ENCODE measurements around the gene LARP4. TPM values are rescaled to one million over a fixed set of nuclear protein-coding genes. Genes with fewer than 3 reads are reported as not detected.
A peak's percentile ranks its signal among the peaks of the same experiment; 100 is the strongest.

The LARP4 gene
- total RNA-seq, 1 experiment from 2014 or later = 40.3 TPM

GRCh38 chr12:50390316-50390741, 10.4 kb upstream of the LARP4 start:
- H3K4me2 ChIP-seq (ENCODE audit: low read depth, low read length, poor library complexity, severe bottlenecking) = no peak overlapping the region

DNA sequence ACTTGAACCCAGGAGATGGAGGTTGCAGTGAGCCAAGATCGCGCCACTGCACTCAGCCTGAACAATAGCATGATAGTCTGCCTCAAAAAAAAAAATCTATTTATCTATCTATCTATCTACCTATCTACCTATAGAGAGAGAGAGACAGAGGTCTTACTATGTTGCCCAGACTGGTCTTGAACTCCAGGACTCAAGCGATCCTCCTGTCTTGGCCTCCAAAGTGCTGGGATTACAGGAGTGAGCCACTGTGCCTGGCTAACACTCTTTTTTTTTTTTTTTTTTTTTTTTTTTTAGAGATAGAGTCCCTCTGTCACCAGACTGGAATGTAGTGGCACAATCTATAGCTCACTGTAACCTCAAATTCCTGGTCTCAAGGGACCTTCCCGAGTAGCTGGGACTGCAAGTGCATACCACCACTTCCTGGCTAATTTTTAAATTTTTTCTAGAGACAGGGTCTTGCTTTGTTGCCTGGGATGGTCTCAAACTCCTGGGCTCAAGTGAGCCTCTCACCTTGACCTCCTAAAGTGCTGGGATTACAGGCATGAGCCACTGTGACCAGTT, 6.1 kb upstream of the LARP4 start:
- H3K79me2 ChIP-seq (ENCODE audit: low read length) = no peaks in the 10 kb centered on the region
- no peaks in the 10 kb centered on the region for H3K27me3 ChIP-seq (ENCODE audit: low read length)
- no peak overlapping the region for H3K27ac ChIP-seq (ENCODE audit: low read length)
- no peak overlapping the region for H2AFZ ChIP-seq (ENCODE audit: low read length)
- no peak overlapping the region for H3K4me2 ChIP-seq (ENCODE audit: low read depth, low read length, poor library complexity, severe bottlenecking)
- H3K9ac ChIP-seq (ENCODE audit: low read length) = no peak overlapping the region
- no peak for DNase-seq
- no peaks in the 10 kb centered on the region for H3K36me3 ChIP-seq (ENCODE audit: insufficient read depth, low read length)
- no peaks in the 10 kb centered on the region for H3K9me3 ChIP-seq (ENCODE audit: low read length)
- H4K20me1 ChIP-seq (ENCODE audit: insufficient read depth, low read depth, low read length) = no peaks in the 10 kb centered on the region
- H3K9me2 ChIP-seq (replicated peaks; ENCODE audit: insufficient read depth, low read length) = no peaks in the 10 kb centered on the region
- H3K4me3 ChIP-seq (ENCODE audit: low read length) = no peak overlapping the region
- no peaks in the 10 kb centered on the region for H3K4me1 ChIP-seq (ENCODE audit: low read length)

More at GRCh38 chr12:50390316-50390741, 10.4 kb upstream of the LARP4 start:
- H3K27me3 ChIP-seq (ENCODE audit: low read length) = no peaks in the 10 kb centered on the region
- H4K20me1 ChIP-seq (ENCODE audit: insufficient read depth, low read depth, low read length) = no peaks in the 10 kb centered on the region
- H2AFZ ChIP-seq (ENCODE audit: low read length) = no peak overlapping the region
- H3K9ac ChIP-seq (ENCODE audit: low read length) = no peak overlapping the region
- no peaks in the 10 kb centered on the region for H3K36me3 ChIP-seq (ENCODE audit: insufficient read depth, low read length)
- no peak overlapping the region for H3K4me3 ChIP-seq (ENCODE audit: low read length)
- H3K79me2 ChIP-seq (ENCODE audit: low read length) = no peaks in the 10 kb centered on the region
- H3K9me3 ChIP-seq (ENCODE audit: low read length) = no peaks in the 10 kb centered on the region
- DNase-seq = no peak
- H3K27ac ChIP-seq (ENCODE audit: low read length) = no peak overlapping the region
- H3K9me2 ChIP-seq (replicated peaks; ENCODE audit: insufficient read depth, low read length) = no peaks in the 10 kb centered on the region
- peaks cover 9% of the 10 kb centered on the region for H3K4me1 ChIP-seq (ENCODE audit: low read length)

DNA sequence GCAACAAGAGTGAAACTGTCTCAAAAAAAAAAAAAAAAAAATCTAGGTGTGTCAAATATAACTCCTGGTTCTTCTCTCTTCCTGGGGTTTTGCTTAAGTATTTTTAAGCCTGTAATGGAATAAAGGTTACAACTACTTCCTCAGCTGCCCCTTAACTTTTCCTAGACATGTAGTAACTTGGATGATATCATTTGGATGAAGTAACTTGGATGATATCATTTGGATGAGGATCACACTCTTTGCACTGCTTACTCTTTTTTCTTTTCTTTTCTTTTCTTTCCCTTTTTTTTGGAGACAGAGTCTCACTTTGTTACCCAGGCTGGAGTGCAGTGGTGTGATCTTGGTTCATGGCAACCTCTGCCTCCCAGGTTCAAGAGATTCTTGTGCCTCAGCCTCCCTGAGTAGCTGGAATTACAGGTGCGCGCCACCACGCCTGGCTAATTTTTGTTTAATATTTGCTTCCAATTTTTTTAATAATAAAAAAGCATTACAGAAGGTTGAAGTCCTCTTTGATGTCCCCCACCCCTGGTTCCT, 3.5 kb upstream of the LARP4 start:
- H3K27ac ChIP-seq (ENCODE audit: low read length) = no peak overlapping the region
- no peak overlapping the region for H2AFZ ChIP-seq (ENCODE audit: low read length)
- H3K4me3 ChIP-seq (ENCODE audit: low read length) = no peak overlapping the region
- H3K4me1 ChIP-seq (ENCODE audit: low read length) = peaks cover 6% of the 10 kb centered on the region; the same call in 1 of the 2 replicates
- H4K20me1 ChIP-seq (ENCODE audit: insufficient read depth, low read depth, low read length) = peaks cover 4% of the 10 kb centered on the region; the same call in 1 of the 2 replicates
- no peak overlapping the region for H3K9ac ChIP-seq (ENCODE audit: low read length)
- H3K36me3 ChIP-seq (ENCODE audit: insufficient read depth, low read length) = no peaks in the 10 kb centered on the region
- H3K9me3 ChIP-seq (ENCODE audit: low read length) = no peaks in the 10 kb centered on the region
- peaks cover 14% of the 10 kb centered on the region for H3K79me2 ChIP-seq (ENCODE audit: low read length)
- H3K27me3 ChIP-seq (ENCODE audit: low read length) = no peaks in the 10 kb centered on the region
- H3K4me2 ChIP-seq (ENCODE audit: low read depth, low read length, poor library complexity, severe bottlenecking) = no peak overlapping the region
- DNase-seq = peak; percentile 32
- no peaks in the 10 kb centered on the region for H3K9me2 ChIP-seq (replicated peaks; ENCODE audit: insufficient read depth, low read length)

GRCh38 chr12:50398931-50399330, 1.8 kb upstream of the LARP4 start:
- Histone ChIP-seq H3K4me3 (ENCODE audit: low read length) (no peak overlapping the region), H3K4me2 (ENCODE audit: low read depth, low read length, poor library complexity, severe bottlenecking) (no peak overlapping the region), H3K4me1 (ENCODE audit: low read length) (peaks cover 21% of the 10 kb centered on the region), H3K9me3 (ENCODE audit: low read length) (no peaks in the 10 kb centered on the region), H2AFZ (ENCODE audit: low read length) (peak overlapping the region; percentile 76; the same call in 1 of the 2 replicates), H3K27me3 (ENCODE audit: low read length) (no peaks in the 10 kb centered on the region), H3K27ac (ENCODE audit: low read length) (no peak overlapping the region), H3K9ac (ENCODE audit: low read length) (no peak overlapping the region), H3K9me2 (replicated peaks; ENCODE audit: insufficient read depth, low read length) (no peaks in the 10 kb centered on the region), H4K20me1 (ENCODE audit: insufficient read depth, low read depth, low read length) (peaks cover 18% of the 10 kb centered on the region; the same call in 1 of the 2 replicates), H3K36me3 (ENCODE audit: insufficient read depth, low read length) (no peaks in the 10 kb centered on the region), H3K79me2 (ENCODE audit: low read length) (peaks cover 31% of the 10 kb centered on the region)
- peak; percentile 9 for DNase-seq

GRCh38 chr12:50400104-50400637, 514 bp upstream of the LARP4 start:
- Histone ChIP-seq H3K27ac (ENCODE audit: low read length) (peak overlapping the region; percentile 93), H2AFZ (ENCODE audit: low read length) (peak overlapping the region; percentile 89), H3K79me2 (ENCODE audit: low read length) (peaks cover 44% of the 10 kb centered on the region), H3K9me3 (ENCODE audit: low read length) (no peaks in the 10 kb centered on the region), H3K9ac (ENCODE audit: low read length) (peak overlapping the region; percentile 83), H3K36me3 (ENCODE audit: insufficient read depth, low read length) (no peaks in the 10 kb centered on the region), H3K27me3 (ENCODE audit: low read length) (no peaks in the 10 kb centered on the region), H3K4me1 (ENCODE audit: low read length) (peaks cover 24% of the 10 kb centered on the region), H4K20me1 (ENCODE audit: insufficient read depth, low read depth, low read length) (peaks cover 21% of the 10 kb centered on the region; the same call in 1 of the 2 replicates), H3K4me3 (ENCODE audit: low read length) (peak overlapping the region; percentile 81), H3K9me2 (replicated peaks; ENCODE audit: insufficient read depth, low read length) (no peaks in the 10 kb centered on the region), H3K4me2 (ENCODE audit: low read depth, low read length, poor library complexity, severe bottlenecking) (peak overlapping the region; percentile 93)
- peak; percentile 82 for DNase-seq

- H3K9me2 ChIP-seq (replicated peaks; ENCODE audit: insufficient read depth, low read length) = no peaks in the 10 kb centered on the region
- H2AFZ ChIP-seq (ENCODE audit: low read length) = no peak overlapping the region
- no peaks in the 10 kb centered on the region for H3K27me3 ChIP-seq (ENCODE audit: low read length)
- H3K4me2 ChIP-seq (ENCODE audit: low read depth, low read length, poor library complexity, severe bottlenecking) = peak overlapping the region; percentile 93
- H3K79me2 ChIP-seq (ENCODE audit: low read length) = peaks cover 58% of the 10 kb centered on the region
- peak; percentile 61 for DNase-seq
- H3K27ac ChIP-seq (ENCODE audit: low read length) = peak overlapping the region; percentile 93
- peak overlapping the region; percentile 81 for H3K4me3 ChIP-seq (ENCODE audit: low read length)
- H4K20me1 ChIP-seq (ENCODE audit: insufficient read depth, low read depth, low read length) = peaks cover 22% of the 10 kb centered on the region; the same call in 1 of the 2 replicates
- H3K9me3 ChIP-seq (ENCODE audit: low read length) = no peaks in the 10 kb centered on the region
- H3K36me3 ChIP-seq (ENCODE audit: insufficient read depth, low read length) = no peaks in the 10 kb centered on the region
- peaks cover 26% of the 10 kb centered on the region for H3K4me1 ChIP-seq (ENCODE audit: low read length)
- H3K9ac ChIP-seq (ENCODE audit: low read length) = peak overlapping the region; percentile 83
Measured at GRCh38 chr12:50401500-50402081, 906 bp downstream of the LARP4 start.

- Histone ChIP-seq H3K27me3 (ENCODE audit: low read length) (no peaks in the 10 kb centered on the region), H3K27ac (ENCODE audit: low read length) (peak overlapping the region; percentile 93), H3K79me2 (ENCODE audit: low read length) (peaks cover 66% of the 10 kb centered on the region), H3K4me3 (ENCODE audit: low read length) (peak overlapping the region; percentile 81), H3K4me2 (ENCODE audit: low read depth, low read length, poor library complexity, severe bottlenecking) (peak overlapping the region; percentile 93), H3K9me2 (replicated peaks; ENCODE audit: insufficient read depth, low read length) (no peaks in the 10 kb centered on the region), H3K9me3 (ENCODE audit: low read length) (no peaks in the 10 kb centered on the region), H3K9ac (ENCODE audit: low read length) (peak overlapping the region; percentile 83), H3K4me1 (ENCODE audit: low read length) (peaks cover 26% of the 10 kb centered on the region), H2AFZ (ENCODE audit: low read length) (no peak overlapping the region), H3K36me3 (ENCODE audit: insufficient read depth, low read length) (no peaks in the 10 kb centered on the region), H4K20me1 (ENCODE audit: insufficient read depth, low read depth, low read length) (peaks cover 25% of the 10 kb centered on the region; the same call in 1 of the 2 replicates)
- no peak for DNase-seq
Measured at GRCh38 chr12:50402264-50403000, 1.7 kb downstream of the LARP4 start.

All from Karpas-422 (cell line).